T-cell (primary cell): ENCODE results near the gene PCA3. TPM values are rescaled to one million over a fixed set of nuclear protein-coding genes. Genes with fewer than 3 reads are reported as not detected.

Experiments
- ATAC-seq, 4 experiments: fragments of 200-7000 bp in 3 of 4; fragments of 150-1000 bp in 1 of 4; cut with Tn5 transposase; replicated peaks in 1 of 4; 1 replicate in 3 of 4; 2 replicates in 1 of 4; pipeline ENCODE4 v1.10.0; 2021; ENCODE audit warnings: moderate library complexity in 3 of 4, mild to moderate bottlenecking in 2 of 4, moderate number of reproducible peaks in 1 of 4
- CTCF ChIA-PET, 2 donors: fragments of 300-600 bp; sonication (Branson Sonifier 250); formaldehyde crosslinking; loops; one replicate each; lab custom pipeline; 2022; ENCODE audit warnings: antibody characterized with exemption in 2 of 2; lab: Charles Lee
- POLR2A ChIA-PET, 2 donors: fragments of 300-600 bp; sonication (Branson Sonifier 250); formaldehyde crosslinking; loops; one replicate each; lab custom pipeline; 2022; ENCODE audit warnings: antibody characterized with exemption in 2 of 2; lab: Charles Lee
- DNase-seq, 35 experiments: peaks; one replicate each; pipeline versions ENCODE4 v3.0.0 to v3.0.0-alpha.2; 2013 to 2023
- H3K27ac ChIP-seq: one replicate; pipeline ENCODE4 v1.5.1; 2013; ENCODE audit warnings: low read length
- H3K27me3 ChIP-seq, 2 experiments: replicated peaks in 1 of 2; 1 replicate in 1 of 2; 2 replicates in 1 of 2; pipeline versions ENCODE4 v1.6.1 to v1.7.0; 2013; ENCODE audit warnings: low read length in 1 of 2, mixed read lengths in 1 of 2; ENCODE audit not compliant: control insufficient read depth in 2 of 2, insufficient read depth in 2 of 2; ENCODE audit errors: extremely low read depth in 1 of 2
- H3K36me3 ChIP-seq, 2 donors: 1 replicate in 1 of 2; 2 replicates in 1 of 2; pipeline versions ENCODE4 v1.6.1 to v1.7.0; 2013; ENCODE audit warnings: low read length in 1 of 2; ENCODE audit not compliant: control insufficient read depth in 2 of 2, insufficient read depth in 1 of 2; ENCODE audit errors: extremely low read depth in 1 of 2
- H3K4me1 ChIP-seq, 2 experiments: 1 replicate in 1 of 2; 2 replicates in 1 of 2; pipeline versions ENCODE4 v1.6.1 to v1.7.0; 2013; ENCODE audit warnings: low read length in 2 of 2, mixed read lengths in 1 of 2; ENCODE audit not compliant: insufficient read depth in 2 of 2, control insufficient read depth in 1 of 2; ENCODE audit errors: extremely low read depth in 1 of 2
- H3K4me3 ChIP-seq, 2 donors: 1 replicate in 1 of 2; 2 replicates in 1 of 2; pipeline versions ENCODE4 v1.5.1 to v1.7.0; 2013; ENCODE audit warnings: mild to moderate bottlenecking in 2 of 2, low read length in 1 of 2, moderate library complexity in 1 of 2; ENCODE audit not compliant: control insufficient read depth in 1 of 2; ENCODE audit errors: extremely low read depth in 1 of 2
- H3K9me3 ChIP-seq: 2 replicates; pipeline ENCODE4 v1.7.0; 2013
- H3K27ac Mint-ChIP-seq, 2 donors: one replicate each; pipeline ENCODE4 v1.8.0; 2020 to 2021; ENCODE audit warnings: mild to moderate bottlenecking in 2 of 2, mixed read lengths in 2 of 2
- H3K27me3 Mint-ChIP-seq, 2 donors: one replicate each; pipeline ENCODE4 v1.8.0; 2021 to 2022; ENCODE audit warnings: mixed read lengths in 2 of 2
- H3K36me3 Mint-ChIP-seq: one replicate; pipeline ENCODE4 v1.8.0; 2021; ENCODE audit warnings: mixed read lengths
- H3K4me1 Mint-ChIP-seq, 3 donors: one replicate each; pipeline ENCODE4 v1.8.0; 2020 to 2022; ENCODE audit warnings: mixed read lengths in 3 of 3, mild to moderate bottlenecking in 1 of 3
- H3K4me3 Mint-ChIP-seq, 3 donors: one replicate each; pipeline ENCODE4 v1.8.0; 2020 to 2022; ENCODE audit warnings: mild to moderate bottlenecking in 3 of 3, mixed read lengths in 3 of 3, moderate library complexity in 3 of 3
- H3K9me3 Mint-ChIP-seq, 3 donors: one replicate each; pipeline ENCODE4 v1.8.0; 2020 to 2022; ENCODE audit warnings: mixed read lengths in 3 of 3
- WGBS: methylation state at CpG from one replicate; pipeline ENCODE4 v1.1.5; 2013; ENCODE audit warnings: missing lambda C conversion rate; ENCODE audit not compliant: insufficient coverage; 5-methylcytosine and 5-hydroxymethylcytosine counted together
- total RNA-seq, 35 experiments: library from RNA in 6 of 35; stranded (reverse) in 6 of 35; fragments of 120-200 nt in 1 of 35; gene quantifications; one replicate each; pipeline versions ENCODE4 v1.2.1 to v1.2.4 and lab custom pipeline; 2013 to 2026

The PCA3 gene
- total RNA-seq, 5 donors from 2014 or later (not counting 1 experiment from before 2014, with no cell fraction given): not detected

DNA sequence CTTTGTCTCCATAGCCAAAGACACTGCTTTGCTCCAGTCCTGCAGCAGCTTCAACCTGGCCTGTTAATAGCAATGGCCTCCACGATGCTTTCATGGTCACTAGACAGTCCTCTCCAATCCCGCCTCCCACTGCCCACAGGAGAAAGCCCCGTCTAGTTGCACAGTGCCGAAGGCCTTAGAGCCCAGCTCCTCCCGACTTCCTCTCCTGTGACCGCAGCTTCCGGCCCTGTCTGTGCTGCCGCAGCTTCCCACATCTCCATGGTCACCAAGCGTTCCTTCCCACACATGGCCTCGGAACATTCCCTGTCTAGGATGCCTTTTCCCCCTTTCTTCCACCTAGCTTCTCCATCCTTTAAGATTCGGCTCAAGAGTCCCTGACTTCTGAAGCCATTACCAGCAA lies 23.4 kb downstream of the PCA3 start:
- Histone ChIP-seq H3K4me1 (no peaks in the 10 kb centered on the region), H3K4me3 (no peak overlapping the region), H3K36me3 (no peaks in the 10 kb centered on the region), H3K27me3 (no peaks in the 10 kb centered on the region), H3K27ac (no peak overlapping the region), H3K9me3 (no peaks in the 10 kb centered on the region)
- Mint-ChIP-seq H3K4me3 (no peak overlapping the region), H3K36me3 (no peaks in the 10 kb centered on the region), H3K4me1 (no peaks in the 10 kb centered on the region), H3K27ac (no peak overlapping the region), H3K27me3 (peaks cover 0 to 13% of the 10 kb centered on the region in 2 donors), H3K9me3 (no peaks in the 10 kb centered on the region)
- 78% methylated on average over 10 of the region's 11 CpGs for WGBS
- no peak for DNase-seq
- ChIA-PET CTCF (no interaction called here), POLR2A (no interaction called here)
- ATAC-seq: no peak

DNA sequence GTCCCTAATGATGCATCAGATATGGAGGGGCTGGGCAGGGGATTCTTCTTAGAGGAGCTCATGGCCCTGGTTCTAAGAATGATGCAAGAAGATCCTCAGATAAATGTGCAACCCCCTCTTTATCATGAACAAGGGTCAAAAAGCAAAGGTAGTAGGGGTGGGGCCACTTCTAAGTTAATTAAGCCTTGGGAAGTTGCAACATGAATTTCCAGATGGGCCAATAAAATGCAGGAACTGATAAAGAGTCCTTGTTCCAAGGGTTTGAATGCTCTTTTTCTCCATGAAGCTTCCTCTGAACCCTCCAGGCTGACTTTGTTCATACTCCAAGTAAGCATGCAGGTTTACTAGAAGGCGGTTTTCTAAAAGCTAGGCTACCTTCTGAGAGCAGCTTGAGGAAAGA lies 25.6 kb downstream of the PCA3 start:
- no peaks in the 10 kb centered on the region for H3K27me3 ChIP-seq
- POLR2A ChIA-PET: no interaction called here
- no peaks in the 10 kb centered on the region for H3K36me3 Mint-ChIP-seq
- peaks cover 0 to 13% of the 10 kb centered on the region in 2 donors for H3K27me3 Mint-ChIP-seq
- H3K9me3 ChIP-seq: no peaks in the 10 kb centered on the region
- no peaks in the 10 kb centered on the region for H3K4me1 Mint-ChIP-seq
- no peaks in the 10 kb centered on the region for H3K36me3 ChIP-seq
- H3K4me1 ChIP-seq: no peaks in the 10 kb centered on the region
- WGBS: no CpG with 5 or more reads among the region's 1 CpG
- H3K9me3 Mint-ChIP-seq: no peaks in the 10 kb centered on the region
- H3K4me3 ChIP-seq: no peak overlapping the region
- no peak overlapping the region for H3K4me3 Mint-ChIP-seq
- CTCF ChIA-PET: no interaction called here
- DNase-seq (no peak), ATAC-seq (no peak)
- H3K27ac ChIP-seq: no peak overlapping the region
- no peak overlapping the region for H3K27ac Mint-ChIP-seq

GRCh38 chr9:76793784-76794431 lies 29.7 kb downstream of the PCA3 start:
- Mint-ChIP-seq H3K4me1 (no peaks in the 10 kb centered on the region), H3K9me3 (no peaks in the 10 kb centered on the region), H3K36me3 (no peaks in the 10 kb centered on the region), H3K27me3 (peaks cover 5 to 6% of the 10 kb centered on the region in 2 donors), H3K4me3 (no peak overlapping the region), H3K27ac (no peak overlapping the region)
- H3K36me3 ChIP-seq: no peaks in the 10 kb centered on the region
- H3K27ac ChIP-seq: no peak overlapping the region
- no peak overlapping the region for H3K4me3 ChIP-seq
- CTCF ChIA-PET: no interaction called here
- H3K27me3 ChIP-seq: no peaks in the 10 kb centered on the region
- H3K9me3 ChIP-seq: no peaks in the 10 kb centered on the region
- H3K4me1 ChIP-seq: no peaks in the 10 kb centered on the region
- ATAC-seq (no peak), DNase-seq (no peak)
- 98% methylated on average over 8 of the region's 15 CpGs for WGBS
- POLR2A ChIA-PET: no interaction called here

GRCh38 chr9:76796296-76796695 lies 32.1 kb downstream of the PCA3 start:
- H3K4me1 Mint-ChIP-seq: no peaks in the 10 kb centered on the region
- POLR2A ChIA-PET: no interaction called here
- H3K4me3 ChIP-seq: no peak overlapping the region
- DNase-seq (no peak), ATAC-seq (no peak)
- no peak overlapping the region for H3K27ac ChIP-seq
- CTCF ChIA-PET: no interaction called here
- H3K9me3 ChIP-seq: no peaks in the 10 kb centered on the region
- WGBS: no CpG with 5 or more reads among the region's 5 CpGs
- no peaks in the 10 kb centered on the region for H3K9me3 Mint-ChIP-seq
- H3K27ac Mint-ChIP-seq: no peak overlapping the region
- H3K27me3 ChIP-seq: no peaks in the 10 kb centered on the region
- no peaks in the 10 kb centered on the region for H3K36me3 Mint-ChIP-seq
- H3K4me3 Mint-ChIP-seq: no peak overlapping the region
- H3K36me3 ChIP-seq: no peaks in the 10 kb centered on the region
- H3K4me1 ChIP-seq: no peaks in the 10 kb centered on the region
- peaks cover 0 to 6% of the 10 kb centered on the region in 2 donors for H3K27me3 Mint-ChIP-seq

GRCh38 chr9:76798527-76798926 lies 34.3 kb downstream of the PCA3 start:
- CTCF ChIA-PET: no interaction called here

DNA sequence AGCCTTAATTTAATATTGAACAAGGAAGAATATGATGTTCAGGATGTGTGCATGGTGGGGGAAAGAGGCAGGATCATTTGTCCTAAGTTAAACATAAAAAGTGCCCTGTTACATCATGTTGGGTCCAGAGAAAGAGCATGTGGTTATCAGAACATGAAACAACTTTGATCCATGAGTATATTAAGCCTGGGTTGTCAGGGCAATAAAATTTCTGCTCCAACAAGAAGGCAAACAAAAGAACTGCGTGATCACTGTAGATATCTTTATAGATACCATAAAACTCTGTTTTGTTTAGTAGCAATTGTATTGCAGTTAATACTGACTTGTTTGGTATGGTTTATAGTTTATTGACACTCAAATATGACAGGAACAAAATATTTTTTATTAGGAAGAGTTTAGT lies 35.2 kb downstream of the PCA3 start:
- POLR2A ChIA-PET: no interaction called here
- H3K27me3 Mint-ChIP-seq: peaks cover 0 to 21% of the 10 kb centered on the region in 2 donors
- no CpG with 5 or more reads among the region's 1 CpG for WGBS

More at GRCh38 chr9:76798527-76798926, 34.3 kb downstream of the PCA3 start:
- no peaks in the 10 kb centered on the region for H3K27me3 ChIP-seq
- no CpG with 5 or more reads among the region's 2 CpGs for WGBS
- POLR2A ChIA-PET: no interaction called here
- H3K27ac ChIP-seq: no peak overlapping the region
- Mint-ChIP-seq H3K4me1 (no peaks in the 10 kb centered on the region), H3K27ac (no peak overlapping the region), H3K36me3 (no peaks in the 10 kb centered on the region), H3K27me3 (peaks cover 0 to 12% of the 10 kb centered on the region in 2 donors), H3K4me3 (no peak overlapping the region), H3K9me3 (no peaks in the 10 kb centered on the region)
- H3K9me3 ChIP-seq: no peaks in the 10 kb centered on the region
- ATAC-seq (no peak), DNase-seq (no peak)
- H3K4me3 ChIP-seq: no peak overlapping the region
- no peaks in the 10 kb centered on the region for H3K4me1 ChIP-seq
- no peaks in the 10 kb centered on the region for H3K36me3 ChIP-seq

DNA sequence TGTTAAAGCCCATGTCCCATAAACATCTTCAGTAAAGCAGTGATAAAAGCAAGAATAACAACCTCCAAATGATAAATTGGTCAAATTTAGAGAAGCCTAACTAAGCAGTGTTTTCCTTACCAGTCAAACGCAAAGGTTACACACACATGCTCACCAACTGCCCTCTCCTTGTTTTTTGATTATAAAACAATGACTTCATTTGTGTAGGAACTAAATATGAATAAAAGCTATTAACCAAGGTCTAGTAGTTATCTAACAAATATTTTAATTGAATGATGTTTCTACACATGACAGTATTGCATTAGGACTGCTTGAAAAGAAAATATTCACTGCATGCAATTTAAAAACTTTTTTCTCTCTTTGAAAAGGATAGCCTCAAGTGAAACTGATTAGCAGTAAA lies 36.7 kb downstream of the PCA3 start:
- peaks cover 0 to 21% of the 10 kb centered on the region in 2 donors for H3K27me3 Mint-ChIP-seq
- WGBS: no CpG with 5 or more reads among the region's 1 CpG

More for the DNA sequence above, 35.2 kb downstream of the PCA3 start:
- CTCF ChIA-PET: no interaction called here
- Histone ChIP-seq H3K9me3 (no peaks in the 10 kb centered on the region), H3K36me3 (no peaks in the 10 kb centered on the region), H3K27me3 (no peaks in the 10 kb centered on the region), H3K27ac (no peak overlapping the region), H3K4me1 (no peaks in the 10 kb centered on the region), H3K4me3 (no peak overlapping the region)
- no peak overlapping the region for H3K27ac Mint-ChIP-seq
- no peaks in the 10 kb centered on the region for H3K36me3 Mint-ChIP-seq
- no peak overlapping the region for H3K4me3 Mint-ChIP-seq
- H3K9me3 Mint-ChIP-seq: no peaks in the 10 kb centered on the region
- DNase-seq: no peak
- H3K4me1 Mint-ChIP-seq: no peaks in the 10 kb centered on the region
- ATAC-seq: no peak

More for the DNA sequence above, 36.7 kb downstream of the PCA3 start:
- Histone ChIP-seq H3K27me3 (no peaks in the 10 kb centered on the region), H3K4me3 (no peak overlapping the region), H3K4me1 (no peaks in the 10 kb centered on the region), H3K36me3 (no peaks in the 10 kb centered on the region), H3K27ac (no peak overlapping the region), H3K9me3 (no peaks in the 10 kb centered on the region)
- H3K9me3 Mint-ChIP-seq: no peaks in the 10 kb centered on the region
- H3K27ac Mint-ChIP-seq: no peak overlapping the region
- no peaks in the 10 kb centered on the region for H3K4me1 Mint-ChIP-seq
- ChIA-PET POLR2A (no interaction called here), CTCF (no interaction called here)
- DNase-seq: no peak
- no peaks in the 10 kb centered on the region for H3K36me3 Mint-ChIP-seq
- ATAC-seq: no peak
- H3K4me3 Mint-ChIP-seq: no peak overlapping the region
